HCT116 (cell line): ENCODE data around the gene OOSP4A. TPM values are rescaled to one million over a fixed set of nuclear protein-coding genes. Genes with fewer than 3 reads are reported as not detected.

Experiments
- ATAC-seq: fragments of 200-7000 bp; cut with Tn5 transposase; 2 replicates; pipeline ENCODE4 v1.9.1; 2020; ENCODE audit warnings: mild to moderate bottlenecking, moderate library complexity
- BruUV-seq: library from RNA; stranded (reverse); fragments of 400-500 nt; replicated peaks from 2 replicates; lab custom pipeline; 2021; lab: Mats Ljungman, UMichigan
- CTCF ChIA-PET: fragments of 300-600 bp; sonication (Branson Sonifier 250); formaldehyde crosslinking; loops from one replicate; lab custom pipeline; 2021; ENCODE audit warnings: antibody characterized with exemption; lab: Charles Lee
- POLR2A ChIA-PET: fragments of 300-600, 350-600 bp; sonication (Branson Sonifier 250); formaldehyde crosslinking; loops from one replicate; lab custom pipeline; 2021; ENCODE audit warnings: antibody characterized with exemption; lab: Charles Lee
- RAD21 ChIA-PET, 2 experiments: fragments of 300-600 bp; sonication (Branson Sonifier 250); formaldehyde crosslinking; loops; one replicate each; lab custom pipeline; 2023; ENCODE audit warnings: low total read pairs in 2 of 2; ENCODE audit not compliant: uncharacterized antibody in 2 of 2, unreplicated experiment in 2 of 2, low non-redundant PET in 1 of 2; lab: Charles Lee
- DNase-seq: peaks from one replicate; pipeline ENCODE4 v3.0.0-alpha.2; 2010; ENCODE audit warnings: low read depth, low spot score
- H2AFZ ChIP-seq: fragments of 200-600 bp; shearing (Covaris generic), sonication (generic); 2 replicates; pipeline ENCODE4 v1.6.1; 2017; ENCODE audit warnings: low read depth, mixed run types, mixed read lengths, antibody characterized with exemption, low read length; ENCODE audit not compliant: poor library complexity, severe bottlenecking
- H3K27ac ChIP-seq: 2 replicates; pipeline ENCODE4 v1.5.1; 2012; ENCODE audit warnings: low read depth, low read length
- H3K27me3 ChIP-seq: fragments of 200-600 bp; sonication (generic); 2 replicates; pipeline ENCODE4 v1.6.1; 2016; ENCODE audit warnings: mixed run types, low read length, mixed read lengths; ENCODE audit not compliant: insufficient read depth
- H3K36me3 ChIP-seq, 2 experiments: fragments of 200-500 bp in 1 of 2; fragments of 200-600 bp in 1 of 2; sonication (Bioruptor generic) in 1 of 2; sonication (generic) in 1 of 2; 2 replicates each; pipeline versions ENCODE4 v1.5.1 to v1.6.1; 2014 to 2016; ENCODE audit warnings: low read length in 2 of 2, inconsistent platforms in 1 of 2, mixed read lengths in 1 of 2, mixed run types in 1 of 2; ENCODE audit not compliant: insufficient read depth in 2 of 2, control insufficient read depth in 1 of 2
- H3K4me1 ChIP-seq, 2 experiments: fragments of 200-600 bp in 1 of 2; sonication (generic) in 1 of 2; 2 replicates each; pipeline versions ENCODE4 v1.5.1 to v1.6.1; 2012 to 2017; ENCODE audit warnings: low read length in 2 of 2, inconsistent platforms in 1 of 2, mild to moderate bottlenecking in 1 of 2, mixed read lengths in 1 of 2, mixed run types in 1 of 2, moderate library complexity in 1 of 2; ENCODE audit not compliant: insufficient read depth in 2 of 2, control insufficient read depth in 1 of 2
- H3K4me2 ChIP-seq: fragments of 200-600 bp; sonication (generic); 2 replicates; pipeline ENCODE4 v1.6.1; 2017; ENCODE audit warnings: mixed run types, low read length, mixed read lengths
- H3K4me3 ChIP-seq, 2 experiments: fragments of 200-600 bp in 1 of 2; sonication (generic) in 1 of 2; replicated peaks in 1 of 2; 2 replicates each; pipeline ENCODE4 v1.5.1; 2011 to 2016; ENCODE audit warnings: low read length in 2 of 2, control low read depth in 1 of 2, low read depth in 1 of 2, mild to moderate bottlenecking in 1 of 2, mixed read lengths in 1 of 2, mixed run types in 1 of 2
- H3K79me2 ChIP-seq: fragments of 200-600 bp; sonication (generic); 2 replicates; pipeline ENCODE4 v1.6.1; 2017; ENCODE audit warnings: mild to moderate bottlenecking, mixed run types, low read length, moderate library complexity, mixed read lengths; ENCODE audit not compliant: insufficient read depth
- H3K9ac ChIP-seq: fragments of 200-600 bp; sonication (generic); 2 replicates; pipeline ENCODE4 v1.6.1; 2016; ENCODE audit warnings: low read length, mixed read lengths
- H3K9me2 ChIP-seq: fragments of 200-600 bp; sonication (generic), shearing (Covaris generic); 2 replicates; pipeline ENCODE4 v1.6.1; 2017; ENCODE audit warnings: mixed run types, mild to moderate bottlenecking, moderate library complexity; ENCODE audit not compliant: insufficient read depth
- H3K9me3 ChIP-seq, 2 experiments: fragments of 200-500 bp in 1 of 2; fragments of 200-600 bp in 1 of 2; sonication (Bioruptor generic) in 1 of 2; sonication (generic) in 1 of 2; 2 replicates each; pipeline ENCODE4 v1.6.1; 2014 to 2017; ENCODE audit warnings: low read length in 2 of 2, mixed read lengths in 2 of 2, inconsistent platforms in 1 of 2, low read depth in 1 of 2, mild to moderate bottlenecking in 1 of 2, mixed run types in 1 of 2, moderate library complexity in 1 of 2; ENCODE audit not compliant: control insufficient read depth in 1 of 2, insufficient read depth in 1 of 2
- H4K20me1 ChIP-seq: fragments of 200-600 bp; sonication (generic), shearing (Covaris generic); 2 replicates; pipeline ENCODE4 v1.6.1; 2017; ENCODE audit warnings: mixed run types, mild to moderate bottlenecking, moderate library complexity; ENCODE audit not compliant: insufficient read depth
- ATF3 ChIP-seq: IDR thresholded peaks from 2 replicates; pipeline ENCODE4 v1.6.1; 2012
- CEBPB ChIP-seq: IDR thresholded peaks from 2 replicates; pipeline ENCODE4 v1.6.1; 2012; ENCODE audit warnings: low read depth
- EGR1 ChIP-seq: IDR thresholded peaks from 2 replicates; pipeline ENCODE4 v1.6.1; 2012; ENCODE audit warnings: low read depth
- EZH2 ChIP-seq: fragments of 200-600 bp; sonication (generic); IDR thresholded peaks from 2 replicates; pipeline ENCODE4 v1.6.1; 2017; ENCODE audit warnings: antibody characterized with exemption, mixed run types
- FOSL1 ChIP-seq: IDR thresholded peaks from 2 replicates; pipeline ENCODE4 v1.6.1; 2012; ENCODE audit warnings: low read depth
- JUND ChIP-seq: IDR thresholded peaks from 2 replicates; pipeline ENCODE4 v1.6.1; 2012
- MAX ChIP-seq: IDR thresholded peaks from 2 replicates; pipeline ENCODE4 v1.6.1; 2012
- POLR2A ChIP-seq: IDR thresholded peaks from 2 replicates; pipeline ENCODE4 v1.7.0; 2011; ENCODE audit warnings: borderline replicate concordance; ENCODE audit not compliant: insufficient read depth, insufficient read length; ENCODE audit errors: extremely low read depth
- POLR2AphosphoS5 ChIP-seq: IDR thresholded peaks from 2 replicates; pipeline ENCODE4 v1.6.1; 2011; ENCODE audit warnings: mild to moderate bottlenecking, low read depth, low read length, moderate library complexity
- SIN3A ChIP-seq: IDR thresholded peaks from 2 replicates; pipeline ENCODE4 v1.6.1; 2012; ENCODE audit warnings: low read depth
- SP1 ChIP-seq: IDR thresholded peaks from 2 replicates; pipeline ENCODE4 v1.6.1; 2012; ENCODE audit warnings: low read depth
- SRF ChIP-seq: IDR thresholded peaks from 2 replicates; pipeline ENCODE4 v1.6.1; 2012; ENCODE audit warnings: low read depth
- YY1 ChIP-seq: IDR thresholded peaks from 2 replicates; pipeline ENCODE4 v1.6.1; 2011; ENCODE audit warnings: low read length, low read depth, moderate library complexity, mild to moderate bottlenecking; ENCODE audit not compliant: insufficient replicate concordance; ENCODE audit errors: extremely low read depth
- ZFX ChIP-seq: fragments of 450-650 bp; IDR thresholded peaks from 2 replicates; pipeline ENCODE4 v1.6.1; 2017
- intact Hi-C: fragments of 100-400 bp; cut with micrococcal nuclease; formaldehyde crosslinking; loops from 2 replicates; pipeline ENCODE4 v1.10.0; 2022
- total RNA-seq: library from RNA; stranded (reverse); gene quantifications from one replicate; pipeline ENCODE4 v1.2.1, GENCODE V29; 2021; ENCODE audit not compliant: unreplicated experiment
- TF ChIP-seq, protein P1 (sequence below): IDR thresholded peaks from 2 replicates; pipeline ENCODE4 v1.6.1; 2011; ENCODE audit warnings: mild to moderate bottlenecking, low read length, moderate library complexity; ENCODE audit not compliant: insufficient replicate concordance; ENCODE audit errors: extremely low read depth
- TF ChIP-seq, protein P2 (sequence below), 3 experiments: fragments of 200-600 bp in 1 of 3; sonication (generic) in 1 of 3; IDR thresholded peaks in 2 of 3; conservative IDR thresholded peaks in 1 of 3; 2 replicates each; pipeline ENCODE4 v1.5.1; 2012 to 2017; ENCODE audit warnings: low read depth in 2 of 3, low read length in 2 of 3, antibody characterized with exemption in 1 of 3, borderline replicate concordance in 1 of 3, control low read depth in 1 of 3, mild to moderate bottlenecking in 1 of 3, mixed read lengths in 1 of 3, mixed run types in 1 of 3, moderate library complexity in 1 of 3; ENCODE audit not compliant: insufficient read depth in 1 of 3

OOSP4A gene
- total RNA-seq, 1 experiment from 2014 or later: not detected

DNA sequence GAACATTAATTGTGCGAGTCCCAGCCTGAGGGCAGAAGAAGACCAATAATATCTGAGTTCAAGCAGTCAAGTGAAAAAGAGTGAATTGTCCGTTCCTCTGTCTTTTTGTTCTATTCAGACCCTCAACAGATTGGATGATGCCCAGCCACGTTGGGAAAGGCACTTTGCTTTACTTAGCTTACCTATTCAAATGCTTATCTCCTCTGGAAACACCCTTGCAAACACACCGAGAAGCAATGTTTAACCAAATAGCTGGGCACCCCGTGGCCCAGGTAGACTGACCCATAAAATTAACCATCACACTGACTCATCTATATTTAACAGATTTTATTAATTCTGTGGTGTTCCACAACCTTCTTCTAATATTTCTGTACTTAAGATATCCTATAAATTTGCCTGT is 9.3 kb downstream of the OOSP4A start (continued):
- TF ChIP-seq, protein P1, sequence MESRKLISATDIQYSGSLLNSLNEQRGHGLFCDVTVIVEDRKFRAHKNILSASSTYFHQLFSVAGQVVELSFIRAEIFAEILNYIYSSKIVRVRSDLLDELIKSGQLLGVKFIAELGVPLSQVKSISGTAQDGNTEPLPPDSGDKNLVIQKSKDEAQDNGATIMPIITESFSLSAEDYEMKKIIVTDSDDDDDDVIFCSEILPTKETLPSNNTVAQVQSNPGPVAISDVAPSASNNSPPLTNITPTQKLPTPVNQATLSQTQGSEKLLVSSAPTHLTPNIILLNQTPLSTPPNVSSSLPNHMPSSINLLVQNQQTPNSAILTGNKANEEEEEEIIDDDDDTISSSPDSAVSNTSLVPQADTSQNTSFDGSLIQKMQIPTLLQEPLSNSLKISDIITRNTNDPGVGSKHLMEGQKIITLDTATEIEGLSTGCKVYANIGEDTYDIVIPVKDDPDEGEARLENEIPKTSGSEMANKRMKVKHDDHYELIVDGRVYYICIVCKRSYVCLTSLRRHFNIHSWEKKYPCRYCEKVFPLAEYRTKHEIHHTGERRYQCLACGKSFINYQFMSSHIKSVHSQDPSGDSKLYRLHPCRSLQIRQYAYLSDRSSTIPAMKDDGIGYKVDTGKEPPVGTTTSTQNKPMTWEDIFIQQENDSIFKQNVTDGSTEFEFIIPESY: no peak
- TF ChIP-seq, protein P2, sequence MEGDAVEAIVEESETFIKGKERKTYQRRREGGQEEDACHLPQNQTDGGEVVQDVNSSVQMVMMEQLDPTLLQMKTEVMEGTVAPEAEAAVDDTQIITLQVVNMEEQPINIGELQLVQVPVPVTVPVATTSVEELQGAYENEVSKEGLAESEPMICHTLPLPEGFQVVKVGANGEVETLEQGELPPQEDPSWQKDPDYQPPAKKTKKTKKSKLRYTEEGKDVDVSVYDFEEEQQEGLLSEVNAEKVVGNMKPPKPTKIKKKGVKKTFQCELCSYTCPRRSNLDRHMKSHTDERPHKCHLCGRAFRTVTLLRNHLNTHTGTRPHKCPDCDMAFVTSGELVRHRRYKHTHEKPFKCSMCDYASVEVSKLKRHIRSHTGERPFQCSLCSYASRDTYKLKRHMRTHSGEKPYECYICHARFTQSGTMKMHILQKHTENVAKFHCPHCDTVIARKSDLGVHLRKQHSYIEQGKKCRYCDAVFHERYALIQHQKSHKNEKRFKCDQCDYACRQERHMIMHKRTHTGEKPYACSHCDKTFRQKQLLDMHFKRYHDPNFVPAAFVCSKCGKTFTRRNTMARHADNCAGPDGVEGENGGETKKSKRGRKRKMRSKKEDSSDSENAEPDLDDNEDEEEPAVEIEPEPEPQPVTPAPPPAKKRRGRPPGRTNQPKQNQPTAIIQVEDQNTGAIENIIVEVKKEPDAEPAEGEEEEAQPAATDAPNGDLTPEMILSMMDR (IDR thresholded peaks at IDR 0.05 in 2 of 3, conservative IDR thresholded peaks at IDR 0.05 in 1 of 3; ENCODE audit: borderline replicate concordance in 1 of 3, insufficient read depth in 1 of 3, low read depth in 2 of 3, low read length in 2 of 3): no peak
- TF ChIP-seq FOSL1 (no peak), YY1 (no peak), JUND (no peak), SP1 (no peak), SRF (no peak), SIN3A (no peak)

GRCh38 chr11:59981106-59981770 is 17.4 kb downstream of the OOSP4A start:
- ChIA-PET CTCF (no interaction called here), RAD21 (no interaction called here), POLR2A (no interaction called here)
- DNase-seq: no peak
- Histone ChIP-seq H3K27me3 (no peaks in the 10 kb centered on the region), H3K9ac (no peak overlapping the region), H3K4me1 (no peaks in the 10 kb centered on the region), H4K20me1 (no peaks in the 10 kb centered on the region), H3K9me3 (no peaks in the 10 kb centered on the region), H3K36me3 (no peaks in the 10 kb centered on the region), H3K9me2 (no peaks in the 10 kb centered on the region), H3K79me2 (no peaks in the 10 kb centered on the region), H3K4me3 (no peak overlapping the region), H3K27ac (no peak overlapping the region), H3K4me2 (no peak overlapping the region), H2AFZ (no peak overlapping the region)
- intact Hi-C loops: no loop called here
- no TSS peak for BruUV-seq
- ATAC-seq: no peak
- TF ChIP-seq EGR1: no peak
- TF ChIP-seq, protein P1: no peak
- TF ChIP-seq, protein P2 (IDR thresholded peaks at IDR 0.05 in 2 of 3, conservative IDR thresholded peaks at IDR 0.05 in 1 of 3; ENCODE audit: borderline replicate concordance in 1 of 3, insufficient read depth in 1 of 3, low read depth in 2 of 3, low read length in 2 of 3): no peak
- TF ChIP-seq CEBPB: no peak
- TF ChIP-seq POLR2A: no peak
- no peak for TF ChIP-seq SP1
- TF ChIP-seq SIN3A: no peak
- TF ChIP-seq JUND: no peak
- no peak for TF ChIP-seq ZFX
- no peak for TF ChIP-seq MAX
- no peak for TF ChIP-seq ATF3
- TF ChIP-seq POLR2AphosphoS5: no peak
- TF ChIP-seq EZH2: no peak
